ENCODE results near the gene SOX3.

- no peak for TF ChIP-seq GABPB1 (CRISPR knock-in tag; IDR thresholded peaks at IDR 0.05)
- TF ChIP-seq EZH2 (conservative IDR thresholded peaks at IDR 0.05; ENCODE audit: low read depth, low read length) = no peak
- no peak for TF ChIP-seq ZNF33A (CRISPR knock-in tag; IDR thresholded peaks at IDR 0.05; ENCODE audit: borderline replicate concordance)
- TF ChIP-seq CEBPB (IDR thresholded peaks at IDR 0.05; ENCODE audit: borderline replicate concordance, low read depth, low read length) = no peak
- no peak for TF ChIP-seq ZFX (CRISPR knock-in tag; IDR thresholded peaks at IDR 0.05; ENCODE audit: low read depth)
- TF ChIP-seq TBX2 (CRISPR knock-in tag; IDR thresholded peaks at IDR 0.05; ENCODE audit: borderline replicate concordance) = no peak
- no peak for TF ChIP-seq POLR2AphosphoS5 (IDR thresholded peaks at IDR 0.05; ENCODE audit: low read depth, low read length)
- no peak for TF ChIP-seq ATRX (CRISPR knock-in tag; IDR thresholded peaks at IDR 0.05; ENCODE audit: borderline replicate concordance)
- no peak for TF ChIP-seq ZNF510 (CRISPR knock-in tag; IDR thresholded peaks at IDR 0.05; ENCODE audit: low read depth)
- TF ChIP-seq HNRNPL (IDR thresholded peaks at IDR 0.05; ENCODE audit: low read depth, low read length) = no peak
- TF ChIP-seq GABPA (IDR thresholded peaks at IDR 0.05; ENCODE audit: low read depth, low read length) = no peak
- TF ChIP-seq GABPA (CRISPR knock-in tag; IDR thresholded peaks at IDR 0.05; ENCODE audit: low read depth) = no peak
- no peak for TF ChIP-seq UBTF (CRISPR knock-in tag; IDR thresholded peaks at IDR 0.05)
- TF ChIP-seq PBX3 (CRISPR knock-in tag; IDR thresholded peaks at IDR 0.05; ENCODE audit: borderline replicate concordance) = no peak
- no peak for TF ChIP-seq POLR2A (IDR thresholded peaks at IDR 0.05; ENCODE audit: insufficient read depth in 1 of 2, low read depth in 2 of 2, low read length in 2 of 2)
Observed at GRCh38 chrX:140505421-140506337, 810 bp upstream of the SOX3 start.
